ENCODE data around the gene ACTL6B.
"Not testable (repeated sequence)": the region's sequence is repeated elsewhere in the genome, so short reads cannot be mapped to it uniquely, and the experiment has no call there.

The ACTL6B gene

DNA sequence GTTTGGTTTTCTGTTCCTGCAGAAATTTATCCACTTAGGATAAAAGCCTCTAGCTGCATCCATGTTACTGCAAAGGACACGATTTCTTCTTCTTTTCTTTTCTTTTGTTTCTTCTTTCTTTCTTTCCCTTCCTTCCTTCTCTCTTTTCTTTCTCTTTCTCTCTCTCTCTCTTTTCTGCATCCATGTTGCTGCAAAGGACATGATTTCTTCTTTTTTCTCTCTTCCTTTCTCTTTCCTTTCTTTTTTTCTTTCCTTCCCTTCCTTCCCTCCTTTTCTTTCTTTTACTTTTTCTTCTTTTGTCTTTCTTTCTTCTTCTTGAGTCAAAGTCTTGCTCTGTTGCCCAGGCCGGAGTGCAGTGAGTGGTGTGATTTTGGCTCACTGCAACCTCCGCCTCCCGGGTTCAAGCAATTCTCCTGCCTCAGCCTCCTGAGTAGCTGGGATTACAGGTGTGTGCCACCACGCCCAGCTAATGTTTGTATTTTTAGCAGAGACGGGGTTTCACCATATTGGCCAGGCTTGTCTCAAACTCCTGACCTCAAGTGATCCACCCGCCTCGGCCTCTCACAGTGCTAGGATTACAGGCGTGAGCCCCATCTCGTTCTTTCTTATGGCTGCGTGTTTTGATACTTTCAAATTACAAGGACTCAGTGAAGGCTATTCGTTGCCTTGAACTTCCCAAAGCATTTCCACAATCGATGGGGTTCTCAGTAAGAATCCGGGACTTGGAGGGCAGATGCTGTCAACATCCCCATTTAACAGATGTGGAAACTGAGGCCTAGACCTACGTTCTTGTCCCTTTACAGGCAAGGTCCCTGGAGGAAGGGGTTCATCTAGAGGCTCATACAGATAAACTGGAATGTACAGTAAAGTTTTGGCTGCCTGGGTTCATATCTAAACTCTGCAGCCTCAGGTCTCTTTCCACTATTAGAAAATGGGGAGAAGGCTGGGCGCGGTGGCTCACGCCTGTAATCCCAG, 15.4 kb upstream of the ACTL6B start:
- DNase-seq (ENCODE audit: low spot score) = no peak

DNA sequence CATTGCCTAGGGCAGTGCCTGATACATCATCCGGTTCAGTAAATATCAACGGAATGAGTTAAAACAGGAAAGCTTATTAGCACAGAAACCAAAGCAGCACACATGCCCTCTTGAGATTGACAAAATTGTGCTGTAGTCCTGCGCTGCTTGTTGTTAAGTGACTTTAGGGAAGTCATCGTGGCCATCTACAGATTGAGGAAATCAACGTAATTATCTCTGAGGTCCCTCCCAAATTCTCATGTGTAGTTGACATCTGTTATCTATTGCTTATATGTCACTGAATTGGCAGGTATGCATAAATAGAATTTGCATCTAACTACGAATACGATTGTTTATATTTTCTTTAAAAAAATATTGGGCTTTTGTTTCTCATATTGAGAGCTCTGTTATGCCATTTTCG, 13.8 kb upstream of the ACTL6B start:
- no peak for DNase-seq (ENCODE audit: low spot score)

DNA sequence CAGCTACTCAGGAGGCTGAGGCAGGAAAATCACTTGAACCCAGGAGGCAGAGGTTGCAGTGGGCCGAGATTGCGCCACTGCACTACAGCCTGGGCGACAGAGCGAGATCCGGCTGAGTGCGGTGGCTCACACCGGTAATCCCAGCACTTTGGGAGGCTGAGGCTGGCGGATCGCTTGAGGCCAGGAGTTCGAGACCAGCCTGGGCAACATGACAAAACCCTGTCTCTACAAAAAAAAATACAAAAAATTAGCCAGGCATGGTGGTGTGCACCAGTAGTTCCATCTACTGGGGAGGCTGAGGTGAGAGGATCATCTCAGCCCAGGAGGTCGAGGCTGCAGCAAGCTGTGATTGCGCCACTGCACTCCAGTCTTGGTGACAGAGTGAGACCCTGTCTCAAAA, 12.9 kb upstream of the ACTL6B start:
- not testable (repeated sequence) for DNase-seq (ENCODE audit: low spot score)

DNA sequence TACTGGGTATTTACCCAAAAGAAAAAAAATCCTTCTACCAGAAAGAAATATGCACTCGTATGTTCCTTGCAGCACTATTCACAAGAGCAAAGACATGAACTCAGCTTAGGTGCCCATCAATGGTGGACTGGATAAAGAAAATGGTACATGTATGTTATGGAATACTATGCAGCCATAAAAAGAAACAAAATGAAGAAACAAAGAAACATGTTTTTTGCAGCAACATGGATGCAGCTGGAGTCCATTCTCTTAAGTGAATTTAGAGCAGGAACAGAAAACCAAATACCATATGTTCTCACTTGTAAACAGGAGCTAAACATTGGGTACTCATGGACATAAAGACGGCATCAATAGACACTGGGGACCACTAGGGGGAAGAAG, 11.8 kb upstream of the ACTL6B start:
- no peak for DNase-seq (ENCODE audit: low spot score)

DNA sequence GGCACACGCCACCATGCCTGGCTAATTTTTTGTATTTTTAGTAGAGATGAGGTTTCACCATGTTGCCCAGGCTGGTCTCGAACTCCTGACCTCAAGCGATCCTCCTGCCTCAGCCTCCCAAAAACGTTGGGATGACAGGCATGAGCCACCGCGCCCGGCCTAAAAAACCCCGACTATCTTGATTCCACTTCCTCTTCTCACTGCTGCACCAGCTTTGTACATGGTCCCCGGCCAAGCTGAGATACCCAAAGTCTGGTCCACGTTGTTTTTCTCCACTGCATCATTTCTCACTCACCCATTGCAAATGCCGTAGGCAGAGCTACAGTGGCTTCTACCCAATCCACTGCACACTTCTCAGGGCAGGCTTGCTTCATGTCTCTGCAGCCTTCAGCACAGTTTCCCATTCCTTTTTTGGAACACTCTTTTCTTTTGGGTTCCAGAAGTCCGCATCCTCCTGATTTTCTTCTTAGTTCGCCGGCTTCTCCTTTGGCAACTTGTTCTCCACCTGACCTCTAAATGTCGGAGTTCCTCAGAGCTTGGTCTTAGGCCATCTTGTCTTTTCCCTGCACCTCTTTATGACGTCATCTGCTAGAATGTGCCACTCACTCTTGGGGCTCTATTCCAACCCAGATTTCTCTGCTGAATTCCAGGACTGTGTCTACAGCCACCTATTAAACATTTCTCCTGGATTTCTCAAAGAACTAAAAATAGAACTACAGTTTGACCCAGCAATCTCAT, 11.3 kb upstream of the ACTL6B start:
- DNase-seq (ENCODE audit: low spot score) = no peak

DNA sequence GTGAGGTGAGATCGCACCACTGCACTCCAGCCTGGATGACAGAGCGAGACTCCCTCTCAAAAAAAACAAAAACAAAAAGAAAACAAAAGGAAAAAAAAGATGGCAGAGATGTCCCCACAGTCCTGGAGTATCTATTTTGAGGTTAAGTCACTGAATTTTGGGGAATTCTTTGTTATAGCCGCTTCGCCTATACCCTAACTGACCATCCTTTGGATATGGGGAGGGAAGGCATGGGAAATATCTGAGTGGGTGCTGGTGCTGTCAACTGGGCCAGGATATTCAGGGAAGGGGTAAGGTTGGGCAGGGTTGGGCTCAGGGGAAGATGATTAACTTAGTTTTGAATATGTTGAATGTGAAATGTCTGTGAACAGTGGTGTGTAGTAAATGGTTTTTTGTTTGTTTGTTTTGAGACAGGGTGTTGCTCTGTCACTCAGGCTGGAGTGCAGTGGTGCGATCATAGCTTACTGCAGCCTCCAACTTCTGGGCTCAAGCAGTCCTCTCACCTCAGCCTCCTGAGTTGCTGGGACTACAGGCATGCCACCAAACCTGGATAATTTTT, 9.0 kb upstream of the ACTL6B start:
- DNase-seq (ENCODE audit: low spot score) = no peak

DNA sequence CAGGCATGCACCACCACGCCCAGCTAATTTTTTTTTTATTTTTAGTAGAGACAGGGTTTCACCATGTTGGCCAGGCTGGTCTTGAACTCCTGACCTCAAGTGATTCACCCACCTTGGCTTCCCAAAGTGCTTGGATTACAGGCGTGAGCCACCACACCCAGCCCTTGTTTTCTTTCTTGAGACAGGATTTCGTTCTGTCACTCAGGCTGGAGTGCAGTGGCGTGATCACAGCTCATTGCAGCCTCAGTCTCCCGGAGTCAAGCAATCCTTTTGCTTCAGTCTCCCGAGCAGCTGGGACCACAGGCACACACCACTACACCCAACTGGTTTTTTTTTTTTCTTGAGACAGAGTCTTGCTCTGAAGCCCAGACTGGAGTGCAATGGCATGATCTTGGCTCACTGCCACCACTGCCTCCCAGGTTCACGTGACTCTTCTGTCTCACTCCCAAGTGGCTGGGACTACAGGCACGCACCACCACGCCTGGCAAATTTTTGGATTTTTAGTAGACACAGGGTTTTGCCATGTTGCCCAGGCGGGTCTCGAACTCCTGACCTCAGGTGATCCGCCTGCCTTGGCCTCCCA, 6.0 kb upstream of the ACTL6B start:
- DNase-seq (ENCODE audit: low spot score) = not testable (repeated sequence)

DNA sequence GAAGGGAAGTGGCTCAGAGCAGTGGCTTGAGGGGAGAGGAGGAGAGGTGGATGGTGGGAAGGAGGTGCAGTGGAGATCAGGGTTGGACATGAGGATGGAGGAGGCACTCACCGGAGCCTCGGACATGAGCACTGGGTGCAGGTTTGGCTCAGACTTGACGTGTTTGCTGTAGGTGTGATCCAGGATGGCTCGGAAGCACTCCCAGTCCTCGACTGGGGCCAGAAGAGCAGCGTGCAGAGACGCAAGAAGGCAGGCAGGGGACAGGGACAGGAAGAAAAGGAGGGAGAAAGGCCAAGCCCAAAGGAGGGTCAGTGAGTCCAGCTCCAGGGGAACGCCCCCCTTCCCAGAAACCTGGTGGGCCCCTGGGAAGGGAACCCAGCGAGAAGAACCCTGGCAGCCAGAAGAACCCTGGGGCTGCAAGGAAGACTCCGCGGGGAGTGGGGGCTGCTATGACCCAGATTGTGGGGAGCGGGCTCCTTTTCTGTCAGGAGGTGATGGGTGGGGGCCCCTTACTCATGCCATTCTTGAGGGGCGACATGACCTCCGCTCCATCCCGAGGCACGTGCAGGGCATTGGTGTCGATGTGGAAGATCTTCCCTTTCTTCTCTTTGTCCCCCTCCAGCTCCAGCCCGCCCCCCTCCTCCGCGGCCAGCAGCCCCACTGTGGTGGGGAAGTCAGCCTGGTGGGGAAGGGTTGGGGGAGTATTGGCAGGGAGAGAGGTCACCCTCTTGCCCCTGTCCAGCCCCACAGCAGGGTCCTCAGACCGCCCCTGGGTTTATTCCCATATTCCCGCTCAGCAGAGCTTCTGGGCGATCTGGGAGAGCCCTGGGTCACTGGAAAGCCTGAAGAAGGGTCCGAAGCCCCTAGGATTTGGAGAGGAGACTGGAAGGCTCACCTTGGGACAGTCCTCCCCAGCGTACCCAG, 1.1 kb downstream of the ACTL6B start:
- no peak for DNase-seq (ENCODE audit: low spot score)

DNA sequence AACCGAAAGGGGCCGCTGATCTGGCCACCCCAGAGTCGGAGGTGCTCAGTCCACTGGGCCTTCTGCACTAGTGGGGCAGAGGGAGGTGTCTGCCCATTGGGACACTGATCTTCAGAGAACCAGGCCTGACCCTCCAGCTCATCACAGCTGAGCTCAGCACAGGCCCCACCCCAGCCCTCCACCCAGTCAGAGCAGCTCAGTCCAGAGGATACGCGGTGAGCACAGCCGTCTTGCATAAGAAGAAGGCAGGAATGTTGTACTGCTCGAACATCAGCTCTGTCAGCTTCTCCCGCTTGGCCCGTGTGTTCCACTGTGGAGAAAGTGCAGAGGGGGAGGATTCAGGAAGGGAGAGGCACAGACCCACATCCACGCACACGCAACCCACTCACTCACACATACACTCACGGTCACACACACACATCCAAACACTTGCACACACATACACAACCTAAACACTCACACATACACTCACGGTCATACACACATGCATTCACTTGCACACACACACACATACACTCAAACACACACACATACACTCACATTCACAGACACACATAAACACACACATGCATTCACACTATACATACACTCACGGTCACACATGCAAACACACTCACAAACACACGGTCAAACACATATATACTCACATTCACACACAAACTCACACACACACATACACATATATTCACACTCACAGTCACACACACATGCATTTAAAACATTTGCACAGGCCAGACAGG, 6.3 kb downstream of the ACTL6B start:
- DNase-seq (ENCODE audit: low spot score) = no peak

DNA sequence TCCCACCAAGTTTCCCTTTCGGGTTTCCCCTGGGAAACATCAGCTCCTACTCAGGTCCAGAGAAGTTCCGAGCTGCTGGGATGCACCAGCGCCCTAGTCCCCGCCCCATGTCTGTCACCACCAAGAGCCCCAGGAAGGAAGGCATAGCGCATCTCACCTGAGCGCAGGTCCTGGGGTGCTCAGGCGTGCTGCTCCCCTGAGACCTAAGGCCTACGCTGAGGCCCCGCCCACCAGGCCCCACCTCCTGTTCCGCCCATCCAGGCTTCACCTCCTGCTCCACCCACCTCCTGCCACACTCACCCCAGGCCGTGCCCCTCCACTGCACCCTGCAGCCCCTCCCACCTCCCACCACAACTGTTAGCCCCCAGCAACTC, 13.7 kb downstream of the ACTL6B start:
- no peak for DNase-seq (ENCODE audit: low spot score)

DNA sequence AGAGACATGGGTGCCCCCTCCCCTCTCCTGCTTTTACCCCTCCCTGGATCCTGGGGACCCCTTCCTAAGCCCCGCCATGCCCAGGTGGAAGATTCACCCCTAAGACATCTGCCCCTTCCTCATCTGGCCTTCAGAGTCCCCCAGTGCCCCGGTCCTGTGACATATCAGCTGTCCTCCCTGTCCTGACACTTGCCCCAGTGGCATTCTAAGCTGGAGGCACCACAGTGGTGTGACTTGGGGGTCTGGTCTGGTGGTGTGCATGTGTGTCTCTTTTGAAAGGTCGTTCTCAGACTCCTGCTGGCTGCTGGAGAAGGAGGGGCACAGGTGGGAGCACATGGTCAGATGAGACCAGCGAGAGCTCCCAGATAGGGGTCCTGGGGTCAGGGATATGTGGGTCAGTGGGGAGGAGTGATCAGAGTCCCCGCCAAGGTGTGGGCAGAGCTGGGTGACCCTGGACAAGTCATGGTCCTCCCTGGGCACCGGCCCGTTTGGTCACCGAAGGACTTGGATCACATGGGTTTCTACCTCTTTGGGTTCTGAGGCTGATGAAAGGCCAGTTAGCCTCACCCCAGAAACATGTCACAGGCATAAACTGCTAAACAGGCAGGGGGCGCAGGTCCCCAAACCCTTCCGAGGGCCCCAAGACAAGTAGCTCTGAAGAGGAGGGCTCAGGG, 14.3 kb downstream of the ACTL6B start:
- no peak for DNase-seq (ENCODE audit: low spot score)

DNA sequence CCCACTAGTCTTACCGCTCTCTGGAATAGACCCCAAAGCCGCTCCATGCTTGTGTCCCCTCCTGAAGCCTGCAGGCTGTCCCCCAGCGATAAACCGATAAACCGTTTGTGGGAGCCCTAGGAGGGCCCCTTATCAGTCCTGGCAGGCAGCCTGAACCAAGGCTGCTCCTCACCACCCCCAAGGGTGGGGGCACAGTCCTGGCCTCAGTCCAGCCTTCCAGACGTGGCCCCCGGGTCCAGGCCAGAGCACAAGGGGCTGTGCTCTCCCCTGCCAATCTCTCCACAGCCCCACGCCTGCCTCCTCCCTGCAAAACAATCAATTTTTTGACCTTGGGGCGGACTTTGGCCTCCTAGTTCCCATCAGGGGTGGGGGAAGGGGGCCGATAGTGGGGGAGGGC, 14.8 kb downstream of the ACTL6B start, which contains the start of gene TFR2:
Gene TFR2 (minus strand): TSS at position 90 of the 397 bp plus-strand sequence. CDS start 43 bp downstream, at position 47.
- no peak for DNase-seq (ENCODE audit: low spot score)

DNA sequence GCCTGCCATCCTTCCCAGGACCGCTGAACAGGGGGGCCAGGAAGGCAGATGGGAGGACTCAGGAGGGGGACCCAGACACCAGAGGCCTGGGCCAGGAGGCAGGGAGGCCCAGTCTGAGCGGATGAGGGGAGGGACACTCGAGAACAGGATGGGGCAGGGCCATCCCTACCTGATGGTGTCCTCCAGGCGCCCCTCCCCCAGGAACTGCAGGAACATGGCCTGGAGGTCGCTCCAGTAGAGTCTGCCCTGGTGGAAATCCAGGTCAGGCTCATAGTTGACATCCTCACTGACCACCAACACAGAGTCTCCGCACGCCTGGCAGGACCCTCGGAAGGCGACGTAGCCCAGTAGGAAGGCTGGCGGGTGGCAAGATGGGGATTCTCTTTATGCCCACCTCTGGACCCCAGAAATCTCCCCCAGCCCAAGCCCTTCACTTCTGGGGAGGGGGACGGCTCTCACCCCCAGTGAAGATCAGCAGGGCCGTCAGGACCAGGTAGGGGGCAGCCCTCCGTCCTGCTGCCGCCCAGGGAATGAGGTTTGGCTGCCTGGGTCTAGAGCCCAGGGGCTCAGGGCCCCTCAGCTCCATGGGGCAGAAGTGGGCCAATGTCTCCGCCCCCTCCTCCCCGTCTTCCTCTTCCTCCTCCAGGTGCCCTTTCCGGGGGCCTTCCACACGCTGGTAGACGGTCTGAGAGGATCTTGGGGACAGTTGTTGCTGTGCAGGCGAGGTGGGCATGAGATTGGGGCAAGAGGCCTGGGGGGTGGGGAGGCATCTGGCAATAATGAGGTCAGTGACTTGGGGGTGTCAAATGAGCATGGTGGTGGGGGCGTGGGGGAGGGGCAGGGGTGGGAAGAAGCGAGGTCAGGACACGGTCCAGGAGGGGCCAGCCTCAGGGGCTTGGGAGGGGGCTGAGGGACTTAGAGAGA, 15.5 kb downstream of the ACTL6B start:
- no peak for DNase-seq (ENCODE audit: low spot score)

DNA sequence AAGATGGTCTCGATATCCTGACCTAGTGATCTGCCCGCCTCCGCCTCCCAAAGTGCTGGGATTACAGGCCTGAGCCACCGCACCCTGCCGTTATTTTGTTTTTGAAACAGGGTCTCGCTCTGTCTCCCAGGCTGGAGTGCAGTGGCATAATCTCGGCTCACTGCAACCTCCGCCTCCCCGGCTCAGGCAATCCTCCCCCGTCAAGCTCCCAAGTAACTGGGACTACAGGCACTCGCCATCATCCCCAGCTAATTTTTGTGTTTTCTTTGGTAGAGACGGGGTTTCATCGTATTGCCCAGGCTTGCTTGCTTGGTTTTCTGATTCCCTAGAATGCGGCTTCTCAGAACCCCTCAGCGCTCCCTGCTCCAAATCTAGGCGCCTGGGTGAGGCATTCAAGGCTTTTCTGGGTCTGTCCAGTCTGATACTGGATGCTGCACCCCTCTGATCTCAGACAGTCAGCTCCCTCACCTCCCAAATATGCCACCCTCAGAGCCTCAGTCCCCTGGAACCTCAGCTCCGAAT, 16.2 kb downstream of the ACTL6B start:
- no peak for DNase-seq (ENCODE audit: low spot score)

DNA sequence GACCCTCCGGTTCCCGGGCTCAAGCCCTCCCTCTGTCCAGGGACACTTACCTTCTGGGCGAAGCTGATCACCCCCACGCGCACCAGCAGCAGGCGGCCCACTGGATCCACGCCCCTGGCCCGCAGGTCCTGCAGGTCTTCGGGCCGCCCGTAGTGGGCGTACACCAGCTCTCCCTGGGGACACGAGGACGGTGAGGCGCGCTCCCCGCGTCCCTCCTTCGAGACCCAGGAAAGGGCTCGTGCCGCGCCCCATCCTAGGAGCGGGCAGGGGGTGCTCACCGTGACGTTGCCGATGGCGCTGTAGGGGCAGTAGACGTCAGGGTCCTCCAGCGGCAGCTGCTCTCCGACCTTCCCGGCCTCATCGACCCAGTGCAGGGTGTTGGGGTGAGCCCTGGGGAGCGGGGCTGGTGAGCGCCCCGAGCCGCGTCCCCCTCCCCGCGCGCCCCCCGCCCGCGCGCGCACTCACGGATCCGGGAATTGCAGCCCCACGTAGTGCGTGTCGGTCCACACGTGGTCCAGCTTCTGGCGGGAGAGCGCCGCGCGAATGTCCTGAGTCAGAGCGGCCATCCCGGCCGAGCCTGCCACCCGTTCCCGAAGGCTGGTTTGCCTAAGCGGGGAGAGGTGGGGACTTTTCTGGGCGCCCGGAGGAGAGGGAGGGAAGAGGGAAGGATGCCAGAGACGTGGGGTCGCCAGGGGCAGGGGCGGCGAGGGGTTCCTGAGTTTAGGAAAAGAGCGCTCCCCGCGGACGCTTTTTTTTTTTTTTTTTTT, 23.1 kb downstream of the ACTL6B start:
- DNase-seq (ENCODE audit: low spot score) = no peak

DNA sequence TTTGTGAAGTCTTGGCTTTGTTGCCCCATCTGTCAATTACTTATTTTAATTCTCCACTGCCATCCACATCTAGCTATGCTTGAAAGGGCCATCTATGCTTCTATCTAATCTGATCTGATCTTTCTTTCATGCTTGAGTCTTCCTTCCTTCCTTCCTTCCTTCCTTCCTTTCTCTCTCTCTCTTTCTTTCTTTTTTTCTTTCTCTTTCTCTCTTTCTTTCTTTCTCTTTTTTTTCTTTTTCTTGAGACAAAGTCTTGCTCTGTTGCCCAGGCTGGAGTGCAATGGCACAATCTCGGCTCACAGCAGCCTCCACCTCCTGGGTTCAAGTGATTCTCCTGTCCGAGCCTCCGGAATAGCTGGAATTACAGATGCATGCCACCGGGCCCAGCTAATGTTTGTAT, 26.2 kb downstream of the ACTL6B start:
- DNase-seq (ENCODE audit: low spot score) = no peak

DNA sequence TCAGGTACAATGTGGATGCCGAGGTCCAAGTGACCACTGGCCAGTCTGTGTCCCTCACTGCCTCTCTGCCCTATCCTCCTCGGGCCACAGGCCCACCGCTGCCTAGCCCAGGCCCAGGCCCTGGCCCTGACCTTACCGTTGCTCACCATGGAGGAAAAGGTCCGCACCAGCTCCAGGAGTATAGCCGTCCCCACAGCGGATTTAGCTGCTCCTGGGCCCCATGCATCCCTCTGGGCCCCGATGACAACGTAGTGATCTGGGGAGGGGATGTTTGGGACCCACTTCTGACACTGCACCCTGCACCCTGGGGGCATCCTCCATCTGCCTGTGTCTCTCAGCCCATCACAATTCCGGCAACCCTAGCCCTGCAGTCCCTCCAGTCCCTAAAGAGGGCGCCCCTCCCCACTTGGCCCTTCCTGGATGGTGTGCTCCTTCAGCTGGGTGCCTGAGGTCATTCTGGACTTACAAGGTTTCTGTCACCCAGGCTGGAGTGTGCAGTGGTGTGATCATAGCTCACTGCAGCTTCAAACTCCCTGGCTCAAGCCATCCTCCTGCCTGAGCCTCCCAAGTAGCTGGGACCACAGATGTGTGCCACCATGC, 27.0 kb downstream of the ACTL6B start:
- DNase-seq (ENCODE audit: low spot score) = no peak

DNA sequence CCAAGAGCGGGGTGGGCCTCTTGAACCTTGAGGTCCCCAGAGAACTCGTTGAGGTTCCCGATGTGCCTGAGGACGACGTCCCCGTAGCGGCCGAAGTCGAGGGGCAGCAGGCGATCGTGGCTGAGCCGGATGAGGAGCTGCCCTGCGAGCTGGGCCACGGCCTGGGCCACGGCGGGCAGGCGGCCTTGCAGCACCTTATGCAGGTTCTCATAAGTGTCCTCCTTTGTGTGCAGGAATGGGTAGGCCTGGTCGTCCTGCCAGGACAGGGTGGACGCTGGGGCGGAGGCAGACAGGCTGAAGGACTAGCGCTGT, 29.1 kb downstream of the ACTL6B start:
- no peak for DNase-seq (ENCODE audit: low spot score)

Measured in kidney capillary endothelial cell (primary cell).